NCI-H128 (cell line): ENCODE results near the gene MRPS14.
"Not testable (repeated sequence)": the region's sequence is repeated elsewhere in the genome, so short reads cannot be mapped to it uniquely, and the experiment has no call there.

ENCODE experiments used
- DNase-seq: peaks from one replicate; lab custom pipeline; 2025; ENCODE audit not compliant: unreplicated experiment; lab: John Stamatoyannopoulos, UW

MRPS14 gene

DNA sequence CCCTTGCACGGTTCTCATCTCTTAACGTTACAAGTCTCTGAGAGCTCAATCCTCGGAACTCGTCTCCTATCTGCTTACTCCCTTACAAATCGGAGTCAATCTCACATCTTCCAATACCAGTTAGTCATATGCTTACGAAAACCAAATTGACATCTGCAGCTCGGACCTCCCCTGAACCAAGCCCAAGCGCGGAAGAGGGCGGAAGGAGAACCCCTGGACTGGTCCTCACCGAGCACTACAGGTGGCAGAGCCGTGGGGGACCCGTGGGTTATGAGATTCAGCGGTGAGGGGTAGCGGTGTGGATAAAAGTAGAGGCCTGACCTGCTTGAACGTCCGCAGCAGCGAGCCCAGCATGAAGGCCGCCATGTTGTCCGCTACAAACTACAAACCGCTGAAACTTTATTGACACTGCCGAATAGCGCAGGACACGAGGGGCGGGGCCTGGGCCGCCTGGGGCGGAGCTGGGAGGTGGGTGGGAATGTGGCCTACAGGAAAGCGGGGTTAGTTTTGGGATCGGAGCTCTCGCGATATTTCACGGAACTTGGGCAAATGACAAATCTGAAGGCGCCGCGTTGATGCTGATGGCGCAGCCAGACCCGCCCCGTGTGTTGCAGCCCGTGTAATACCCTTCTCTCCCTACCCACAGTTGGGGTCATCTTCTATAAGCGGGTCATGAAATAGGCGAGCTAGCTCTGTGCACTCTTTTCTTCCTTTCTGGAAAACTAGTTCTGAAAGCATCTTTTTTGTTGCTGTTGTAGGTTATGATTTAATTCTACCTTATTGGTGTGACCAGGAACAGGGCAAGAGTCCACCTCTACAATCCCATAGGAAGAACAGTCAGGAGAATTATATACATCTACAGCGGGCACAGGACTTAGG lies at the start of gene MRPS14:
MRPS14 (minus strand) TSS at position 383 of the 879 bp plus-strand sequence; CDS start at position 366, 17 bp downstream.
- peak; percentile 94 for DNase-seq

DNA sequence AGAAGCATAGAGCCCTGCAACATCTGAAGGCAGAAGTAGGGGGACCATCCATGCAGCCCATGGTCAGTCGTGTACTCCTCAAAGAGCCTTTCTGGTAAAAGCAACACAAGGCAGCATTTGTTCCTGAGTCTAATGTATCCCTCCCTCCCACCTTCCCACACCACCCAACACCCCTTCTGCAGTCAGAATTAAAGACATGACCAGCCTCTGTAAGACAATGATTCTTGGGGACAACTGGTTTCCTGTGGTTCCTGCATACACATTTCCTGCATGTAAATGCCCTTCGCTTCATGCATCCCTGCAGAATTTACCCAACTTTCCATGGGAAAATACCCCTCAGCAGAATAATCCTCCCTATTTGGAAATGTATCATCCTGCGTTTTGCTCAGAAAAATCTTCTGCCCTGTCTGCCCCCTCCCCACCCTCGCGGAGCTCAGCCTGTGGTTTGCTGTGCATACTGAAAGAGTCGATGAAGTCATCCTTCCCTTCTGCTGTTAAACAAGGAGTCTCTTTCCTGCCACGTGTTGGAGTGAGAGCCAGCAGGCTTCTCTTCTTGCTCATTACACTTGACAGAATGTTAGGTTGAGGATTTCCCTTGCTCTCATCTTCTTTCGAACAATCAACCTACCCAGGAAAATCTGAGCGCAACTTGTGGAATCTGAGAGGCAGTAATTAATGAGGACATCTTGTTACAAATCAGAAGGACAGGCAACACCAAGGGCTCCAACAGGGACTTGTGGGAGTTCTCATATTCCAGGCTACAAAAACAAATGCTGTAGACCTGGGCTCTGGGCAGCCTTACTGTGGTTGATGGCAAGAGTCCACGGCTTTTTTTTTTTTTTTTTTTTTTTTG lies 49.1 kb upstream of the MRPS14 start:
- no peak for DNase-seq

DNA sequence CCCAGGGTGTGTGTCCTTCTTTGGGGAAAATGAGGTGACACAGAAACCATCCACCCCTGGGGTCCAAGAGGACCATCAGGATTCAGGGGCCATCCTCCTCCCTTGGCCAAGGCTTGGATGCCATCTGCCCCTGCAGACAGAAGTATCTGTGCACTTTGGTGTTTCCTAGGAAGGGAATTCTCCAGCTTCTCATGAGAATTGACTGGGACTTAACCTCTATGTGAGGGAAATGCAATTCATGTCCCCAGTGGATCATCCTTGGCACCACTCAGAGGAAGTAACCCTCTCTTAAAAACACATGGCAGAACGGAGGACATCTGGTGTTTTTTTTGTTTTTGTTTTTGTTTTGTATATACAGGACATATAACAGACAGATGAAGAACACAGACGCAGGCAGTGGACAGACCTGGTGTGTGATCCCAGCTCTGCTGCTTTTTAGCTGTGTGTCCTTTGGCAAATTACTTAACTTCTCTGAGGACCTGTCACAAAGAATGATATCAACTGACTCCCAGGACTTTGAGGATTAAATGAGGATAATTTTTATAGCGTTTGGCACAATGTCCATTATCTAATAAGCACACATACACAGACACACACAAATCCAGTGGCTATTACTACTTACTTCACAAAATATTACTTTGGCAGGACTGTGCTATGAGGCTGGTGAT lies 48.2 kb upstream of the MRPS14 start:
- no peak for DNase-seq

DNA sequence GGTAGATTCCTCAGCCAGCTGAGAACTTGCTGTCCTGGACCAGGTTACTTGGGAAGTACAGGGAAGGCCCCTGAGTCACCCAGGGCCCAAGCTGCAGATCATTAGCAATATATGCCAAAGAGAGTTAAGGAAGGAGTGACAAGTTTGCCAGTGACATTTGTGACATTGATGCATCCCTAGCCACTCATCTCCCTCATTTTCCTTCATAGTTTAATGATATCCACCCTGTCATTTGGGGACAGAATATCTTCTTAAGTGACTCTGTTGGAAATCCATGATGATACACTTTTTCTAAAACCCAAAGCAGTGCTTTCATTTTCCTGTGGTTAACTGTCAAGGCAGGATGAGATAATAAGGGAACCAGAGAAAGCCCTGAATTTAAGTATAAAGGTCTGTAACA lies 47.6 kb upstream of the MRPS14 start:
- DNase-seq = no peak

DNA sequence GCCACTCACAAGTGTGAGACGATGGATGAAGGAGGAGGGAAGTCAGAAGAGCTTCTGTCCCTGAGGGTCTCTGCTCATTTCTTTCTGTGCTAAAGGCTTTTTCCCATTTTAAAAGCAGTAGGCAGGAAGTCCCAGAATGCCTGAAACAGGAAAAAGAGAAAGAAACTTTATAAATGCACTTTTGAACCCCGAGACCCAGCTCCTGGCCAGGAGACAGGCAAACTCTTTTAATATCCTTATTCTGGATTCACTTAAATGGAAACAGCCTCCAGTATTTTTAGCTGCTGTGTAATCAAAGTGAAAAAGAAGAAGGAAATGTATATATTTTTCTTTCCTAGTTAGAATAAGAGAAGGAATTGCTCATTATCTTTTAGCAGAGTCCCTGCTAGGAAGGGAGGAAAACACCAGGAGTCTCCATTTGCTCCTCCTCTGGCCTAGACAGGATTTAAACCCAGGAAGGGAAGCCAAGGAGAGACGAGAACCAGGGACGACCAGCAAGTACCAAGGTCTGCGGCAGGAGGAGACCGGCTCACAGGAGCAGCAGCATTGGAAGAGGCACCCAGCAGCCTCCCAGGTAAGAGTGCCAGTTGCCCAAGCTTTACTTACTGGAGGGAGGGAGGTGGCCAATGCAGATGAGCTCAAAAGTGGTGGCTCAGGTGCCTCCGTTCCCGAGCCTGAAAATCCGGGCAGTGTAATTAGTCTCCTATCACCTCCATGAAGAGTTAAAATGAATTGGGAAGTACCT lies 44.3 kb upstream of the MRPS14 start, which contains the start of gene TNN:
TNN (plus strand) TSS at position 472 of the 745 bp plus-strand sequence. CDS start 9,586 bp downstream, outside the sequence.
- DNase-seq = no peak

DNA sequence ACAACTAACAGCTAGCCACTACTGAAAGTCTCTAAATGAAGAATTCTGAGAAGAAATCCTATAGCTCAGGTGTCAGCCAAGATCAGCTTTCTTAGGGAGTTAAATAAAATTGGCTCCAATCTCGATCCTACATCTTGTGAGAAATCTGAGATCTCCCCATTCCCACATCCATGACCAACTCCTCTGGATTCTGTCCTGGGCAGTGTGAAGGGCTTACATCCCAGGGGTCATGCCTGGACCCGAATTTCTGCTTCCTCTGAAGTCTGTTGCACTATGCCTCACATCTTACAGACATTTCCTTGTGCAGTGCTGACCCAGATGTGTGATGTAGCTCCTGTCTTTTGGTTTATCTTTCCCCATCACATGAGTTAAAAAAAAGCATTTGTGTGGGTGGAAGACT lies 39.6 kb upstream of the MRPS14 start:
- DNase-seq = no peak

DNA sequence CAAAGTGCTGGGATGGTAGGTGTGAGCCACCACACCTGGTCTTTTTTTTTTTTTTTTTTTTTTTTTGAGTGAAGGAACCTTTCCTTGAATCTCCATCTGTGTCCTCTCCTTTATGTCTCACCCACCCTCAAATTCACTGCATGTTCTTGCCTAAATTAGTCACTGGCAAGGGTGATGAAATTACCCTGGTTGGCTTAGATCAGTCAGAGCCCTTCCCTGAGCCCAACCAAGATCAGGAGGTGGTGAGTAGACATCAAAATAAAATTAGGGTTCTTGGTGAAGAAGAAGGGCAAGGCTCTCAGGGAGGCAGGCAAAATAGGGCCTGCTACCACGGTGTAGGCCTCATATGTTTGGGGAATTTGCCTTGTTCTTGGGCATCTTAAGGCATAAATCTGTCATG lies 39.1 kb upstream of the MRPS14 start:
- no peak for DNase-seq

DNA sequence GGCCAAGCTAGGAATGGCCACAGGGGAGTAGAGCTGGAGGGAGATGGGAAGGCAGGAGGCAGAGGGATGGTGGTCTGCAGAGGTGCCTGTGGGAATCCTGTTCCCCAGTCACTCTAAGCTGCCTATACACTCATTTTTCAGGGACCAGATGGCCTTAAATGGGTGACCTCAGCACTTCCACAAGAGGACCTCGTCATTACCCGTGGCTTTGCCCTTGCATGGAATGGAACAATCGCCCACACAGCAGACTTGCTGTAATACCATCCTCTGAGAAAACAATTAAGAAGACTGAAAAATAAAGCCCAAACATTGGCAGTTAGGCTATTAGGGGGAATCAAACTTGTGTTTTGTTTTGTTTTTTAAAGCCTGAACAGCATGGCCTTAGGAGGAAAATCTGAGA lies 31.5 kb upstream of the MRPS14 start:
- no peak for DNase-seq

DNA sequence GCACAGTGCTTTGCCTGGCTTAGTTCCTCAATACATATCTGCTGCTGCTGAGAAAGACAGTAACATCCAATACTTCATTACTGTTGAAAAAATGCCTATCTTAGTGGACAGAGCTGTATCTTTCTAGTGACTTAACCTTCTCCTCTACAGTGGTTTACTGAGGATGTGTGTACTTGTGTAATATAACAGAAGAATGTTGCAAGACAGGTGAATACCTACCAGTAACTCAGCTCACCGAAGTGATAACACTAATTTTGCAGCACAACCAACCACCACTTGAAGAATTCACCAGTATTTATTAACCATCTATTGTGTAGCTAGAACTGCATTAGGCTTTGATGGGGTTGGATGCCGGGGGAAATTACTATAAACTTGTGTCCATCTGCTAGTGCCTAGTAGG lies 27.8 kb upstream of the MRPS14 start:
- DNase-seq = no peak

DNA sequence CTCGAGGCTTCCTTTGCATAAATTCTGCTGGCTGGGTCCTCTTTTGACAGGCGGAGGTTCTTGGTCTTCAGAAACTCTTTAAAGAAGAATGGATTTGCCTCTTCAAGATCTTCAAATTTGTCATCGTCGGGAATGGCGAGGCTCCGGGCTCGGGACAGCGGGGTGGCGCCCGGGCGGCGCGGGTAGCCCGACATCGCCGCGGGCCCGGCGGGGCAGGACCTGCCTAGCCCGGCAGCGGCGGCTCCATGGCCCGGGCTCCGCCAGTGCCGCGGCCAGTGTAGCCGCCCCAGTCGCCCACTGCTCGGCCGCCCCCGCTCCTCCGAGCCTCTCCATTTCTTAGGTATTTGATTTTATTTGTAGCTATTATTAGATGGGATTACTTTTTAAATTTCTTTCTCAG lies 22.3 kb upstream of the MRPS14 start:
- no peak for DNase-seq

DNA sequence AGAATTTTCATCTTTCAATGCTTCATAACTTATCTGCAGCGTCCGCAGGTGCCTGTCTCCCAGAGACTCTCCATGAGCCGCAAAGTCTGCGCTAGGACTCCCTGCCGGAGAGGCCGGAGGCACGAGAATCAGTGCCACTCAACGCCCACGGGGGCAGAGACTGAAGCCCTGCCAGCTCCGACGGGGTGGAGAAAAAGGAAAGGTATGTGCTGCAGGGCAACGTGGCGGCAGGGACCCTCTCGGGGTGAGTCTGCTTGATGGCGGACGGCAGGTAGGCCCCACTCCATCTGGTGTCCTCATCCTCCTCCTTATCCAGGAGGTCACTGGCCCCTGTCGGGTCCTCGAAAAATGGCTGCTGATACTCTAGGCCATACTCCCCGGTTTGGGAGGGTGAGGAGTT lies 21.9 kb upstream of the MRPS14 start:
- DNase-seq = no peak

DNA sequence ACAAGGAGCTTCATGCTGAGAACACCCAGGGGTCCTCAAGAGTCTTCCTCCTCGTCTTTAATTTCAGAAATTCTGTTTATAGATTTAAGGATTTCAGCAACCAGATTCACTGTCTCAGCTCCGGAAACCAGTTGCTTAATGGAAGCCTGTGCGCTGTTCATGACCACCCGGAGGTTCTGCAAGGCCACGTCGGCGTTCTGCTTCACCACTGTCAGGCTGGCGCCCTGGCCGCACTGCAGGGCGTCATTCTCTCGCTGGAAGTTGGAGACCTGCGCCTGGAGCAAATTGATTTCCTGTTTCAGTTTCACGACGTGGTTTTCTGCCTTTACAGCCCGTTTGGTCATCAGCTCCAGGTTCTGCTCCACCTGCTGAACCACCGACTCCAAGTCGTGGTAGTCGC lies 21.4 kb upstream of the MRPS14 start:
- not testable (repeated sequence) for DNase-seq

DNA sequence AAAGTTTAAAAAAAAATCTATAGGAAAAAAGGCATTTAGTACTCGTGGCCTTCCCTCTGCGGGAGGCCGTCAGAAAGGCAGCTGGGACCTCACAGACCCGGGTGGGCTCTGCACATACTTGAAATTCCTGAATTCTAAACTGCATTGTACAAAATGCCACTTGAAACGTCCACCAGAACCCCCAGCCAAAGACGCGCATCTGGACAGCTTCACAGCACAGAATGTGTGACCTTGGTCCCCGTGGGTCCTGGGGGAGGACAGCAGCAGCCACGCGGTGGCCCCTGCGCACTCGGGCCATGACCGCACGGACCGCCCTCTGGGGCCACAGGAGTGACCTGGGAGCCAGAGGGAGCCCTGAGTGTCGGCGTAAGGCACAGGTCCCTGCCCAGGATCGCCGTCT lies 20.6 kb upstream of the MRPS14 start:
- DNase-seq = no peak

DNA sequence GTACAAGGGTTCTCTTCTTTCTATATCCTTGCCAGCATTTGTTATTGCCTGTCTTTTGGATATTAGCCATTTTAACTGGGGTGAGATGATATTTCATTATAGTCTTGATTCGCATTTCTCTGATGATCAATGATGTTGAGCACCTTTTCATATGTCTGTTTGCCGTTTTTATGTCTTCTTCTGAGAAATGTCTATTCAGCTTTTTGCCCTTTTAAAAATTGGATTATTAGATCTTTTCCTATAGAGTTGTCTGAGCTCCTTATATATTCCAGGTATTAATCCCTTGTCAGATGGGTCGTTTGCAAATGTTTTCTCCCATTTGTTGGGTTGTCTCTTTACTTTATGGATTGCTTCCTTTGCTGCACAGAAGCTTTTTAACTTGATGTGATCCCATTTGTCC lies 19.4 kb upstream of the MRPS14 start:
- no peak for DNase-seq

DNA sequence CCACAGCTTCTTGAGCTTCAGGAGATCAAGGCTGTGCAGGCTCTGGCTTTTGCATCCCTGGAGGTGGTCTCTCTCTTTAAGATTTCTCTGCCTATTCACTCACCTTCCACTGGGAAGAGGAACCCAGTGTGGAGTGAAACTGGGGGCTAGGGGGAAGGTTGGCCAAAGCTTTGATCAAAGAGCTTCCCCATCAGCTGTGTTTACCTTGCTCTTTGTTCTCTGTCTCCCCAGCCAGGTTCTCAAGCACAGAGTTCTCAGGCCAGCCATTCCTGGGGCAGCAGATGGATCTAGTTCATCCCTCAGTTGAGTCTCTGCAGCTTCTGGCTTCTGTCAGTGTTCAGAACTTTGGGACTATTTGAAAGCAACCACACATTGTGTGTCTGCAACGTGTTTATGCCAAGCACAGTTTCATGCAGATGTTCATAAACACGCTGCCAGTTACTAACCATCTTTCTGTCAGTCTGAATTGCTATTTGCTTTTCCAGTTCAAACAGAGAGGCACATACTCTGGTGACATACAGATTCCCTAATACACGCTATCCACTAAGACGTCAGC lies 17.2 kb upstream of the MRPS14 start:
- no peak for DNase-seq

DNA sequence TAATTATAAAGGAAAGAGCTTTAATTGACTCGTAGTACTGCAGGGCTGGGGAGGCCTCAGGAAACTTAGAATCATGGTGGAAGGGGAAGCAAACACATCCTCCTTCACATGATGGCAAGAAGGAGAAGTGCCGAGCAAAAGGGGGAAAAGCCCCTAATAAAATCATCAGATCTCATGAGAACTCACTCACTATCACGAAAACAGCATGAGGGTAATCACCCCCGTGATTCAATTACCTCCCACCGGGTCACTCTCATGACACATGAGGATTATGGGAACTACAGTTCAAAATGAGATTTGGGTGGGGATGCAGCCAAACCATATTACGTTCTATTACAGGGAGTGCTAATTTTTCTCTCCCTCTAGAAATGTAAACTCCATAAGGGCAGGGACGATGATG lies 14.2 kb upstream of the MRPS14 start:
- DNase-seq = no peak

DNA sequence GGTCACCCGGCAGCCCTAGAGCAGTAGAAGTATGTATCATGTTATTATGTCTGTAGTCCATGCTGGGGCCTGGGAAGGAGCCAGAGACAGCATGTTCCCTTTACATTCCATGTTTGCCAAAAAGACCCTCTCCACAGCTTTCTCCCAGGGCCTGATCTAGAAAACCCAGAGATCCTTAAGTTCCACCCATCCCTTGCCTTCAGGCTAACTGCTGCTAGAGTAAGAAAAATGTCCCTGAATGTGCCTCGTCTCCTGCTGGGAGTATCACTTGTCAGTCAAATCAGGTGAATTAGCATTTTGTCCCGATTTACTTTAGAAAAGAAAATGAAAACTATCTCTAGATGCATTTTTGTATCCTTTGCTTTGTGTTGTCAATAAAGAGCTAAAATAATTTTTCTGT lies 13.3 kb upstream of the MRPS14 start:
- no peak for DNase-seq

DNA sequence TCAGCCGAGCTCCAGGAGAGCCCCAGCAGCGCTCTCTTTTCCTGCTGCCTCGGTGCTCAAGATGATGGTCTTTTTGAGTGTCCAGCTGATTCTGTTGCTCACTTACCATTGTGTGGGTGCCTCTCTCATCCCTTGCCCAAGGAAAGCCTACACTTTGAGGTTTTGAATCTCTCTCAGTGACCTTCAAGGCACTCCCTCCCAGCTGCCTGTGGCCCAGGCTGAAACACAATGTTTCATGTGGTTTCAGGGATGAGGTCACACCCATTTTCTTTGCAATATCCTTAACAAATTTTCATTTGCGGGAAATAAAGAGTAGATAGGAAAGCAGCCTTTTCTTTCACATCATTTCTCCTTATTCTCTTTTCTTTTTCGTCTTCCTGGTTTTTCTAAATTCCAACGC lies 12.6 kb upstream of the MRPS14 start:
- DNase-seq = no peak

DNA sequence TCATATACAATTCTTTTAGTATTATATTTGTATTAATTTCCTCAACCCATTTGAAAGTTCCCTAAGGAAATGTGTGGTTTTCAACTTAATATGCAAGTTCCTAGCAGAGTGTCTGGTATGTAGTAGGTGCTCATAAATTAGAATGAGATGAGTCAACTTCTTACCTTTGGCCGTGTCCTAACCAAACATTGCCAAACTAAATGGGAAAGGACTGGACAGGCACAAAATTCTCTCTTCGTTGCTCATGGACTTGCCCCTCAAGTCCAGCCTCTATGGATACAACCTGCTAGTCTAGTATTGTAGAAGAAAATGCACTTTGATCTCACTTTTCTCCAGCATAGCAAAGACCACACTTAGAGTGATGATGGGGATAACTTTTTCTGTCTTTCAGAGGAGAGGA lies 11.6 kb upstream of the MRPS14 start:
- DNase-seq = no peak

DNA sequence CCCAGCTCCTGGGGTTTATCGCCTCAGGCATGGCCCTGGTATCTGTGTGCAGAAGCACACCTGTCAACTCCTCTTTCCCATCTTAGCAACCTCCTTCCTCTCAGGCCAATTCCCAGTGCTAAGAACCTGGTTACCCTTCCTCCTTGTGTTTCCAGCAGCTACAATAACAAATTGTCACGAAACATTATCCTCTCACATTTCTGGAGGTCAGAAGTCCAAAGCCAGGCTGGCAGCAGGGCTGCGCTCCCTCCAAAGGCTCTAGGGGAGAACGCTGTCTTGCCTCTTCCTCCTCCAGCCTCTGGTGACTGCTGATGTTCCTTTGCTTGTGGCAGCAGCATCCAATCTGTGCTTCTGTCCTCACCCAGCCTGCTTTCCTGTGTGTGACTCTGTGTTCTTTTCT lies 10.7 kb upstream of the MRPS14 start:
- no peak for DNase-seq
